AG08395 (cell line): ENCODE measurements around the gene DHX58.
A peak's percentile ranks its signal among the peaks of the same experiment; 100 is the strongest.

ENCODE experiments used
- DNase-seq: peaks from one replicate; pipeline ENCODE4 v3.0.0; 2012; ENCODE audit warnings: mixed read lengths, low spot score

The DHX58 gene

DNA sequence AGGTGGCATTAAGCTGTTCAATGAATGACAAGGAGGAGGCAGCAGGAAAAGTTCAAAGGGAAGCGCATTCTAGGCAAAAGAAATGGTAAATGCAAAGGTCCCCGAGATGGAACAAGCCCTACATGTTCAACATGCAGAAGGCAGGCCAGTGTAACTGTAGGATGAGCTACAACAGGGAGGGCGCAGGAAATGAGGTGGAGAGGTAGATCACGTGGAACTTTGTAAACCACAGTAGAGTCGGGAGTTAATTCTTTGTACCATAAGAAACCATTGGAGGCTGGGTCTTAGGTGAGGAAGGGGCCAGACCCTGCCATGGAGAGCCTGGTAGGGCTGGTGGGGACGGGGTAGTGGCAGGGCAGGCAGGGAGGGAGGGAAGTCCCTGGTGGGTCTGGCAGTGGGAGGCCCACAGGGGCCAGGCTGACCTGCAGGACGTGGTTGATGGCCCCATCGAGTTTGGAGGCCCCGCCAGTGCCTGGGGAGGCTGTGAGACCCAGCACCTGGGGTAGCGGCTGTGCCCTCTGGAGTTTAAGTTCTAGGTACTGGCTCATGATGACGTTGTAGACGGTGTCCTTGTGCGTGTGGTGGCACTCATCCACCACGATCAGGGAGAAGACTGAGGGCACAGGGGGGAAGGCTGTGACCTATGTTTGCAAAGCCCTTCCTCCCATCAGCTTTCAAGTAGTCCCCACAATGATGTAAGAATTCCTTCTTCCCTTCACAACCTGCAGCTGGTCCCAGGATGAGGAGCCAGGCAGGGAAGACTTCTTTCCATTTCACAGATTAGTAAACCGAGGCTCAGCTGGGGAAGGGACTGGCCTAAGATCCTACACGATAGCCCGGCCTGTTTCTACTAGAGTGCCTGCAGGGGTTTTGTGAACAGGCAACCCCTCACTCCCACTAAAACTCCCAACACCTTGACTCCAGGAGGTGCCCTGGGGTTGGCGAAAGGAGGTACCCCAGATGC, 1.9 kb downstream of the DHX58 start:
- DNase-seq, result no peak

GRCh38 chr17:42109086-42109485, 3.4 kb downstream of the DHX58 start:
- no peak for DNase-seq

DNA sequence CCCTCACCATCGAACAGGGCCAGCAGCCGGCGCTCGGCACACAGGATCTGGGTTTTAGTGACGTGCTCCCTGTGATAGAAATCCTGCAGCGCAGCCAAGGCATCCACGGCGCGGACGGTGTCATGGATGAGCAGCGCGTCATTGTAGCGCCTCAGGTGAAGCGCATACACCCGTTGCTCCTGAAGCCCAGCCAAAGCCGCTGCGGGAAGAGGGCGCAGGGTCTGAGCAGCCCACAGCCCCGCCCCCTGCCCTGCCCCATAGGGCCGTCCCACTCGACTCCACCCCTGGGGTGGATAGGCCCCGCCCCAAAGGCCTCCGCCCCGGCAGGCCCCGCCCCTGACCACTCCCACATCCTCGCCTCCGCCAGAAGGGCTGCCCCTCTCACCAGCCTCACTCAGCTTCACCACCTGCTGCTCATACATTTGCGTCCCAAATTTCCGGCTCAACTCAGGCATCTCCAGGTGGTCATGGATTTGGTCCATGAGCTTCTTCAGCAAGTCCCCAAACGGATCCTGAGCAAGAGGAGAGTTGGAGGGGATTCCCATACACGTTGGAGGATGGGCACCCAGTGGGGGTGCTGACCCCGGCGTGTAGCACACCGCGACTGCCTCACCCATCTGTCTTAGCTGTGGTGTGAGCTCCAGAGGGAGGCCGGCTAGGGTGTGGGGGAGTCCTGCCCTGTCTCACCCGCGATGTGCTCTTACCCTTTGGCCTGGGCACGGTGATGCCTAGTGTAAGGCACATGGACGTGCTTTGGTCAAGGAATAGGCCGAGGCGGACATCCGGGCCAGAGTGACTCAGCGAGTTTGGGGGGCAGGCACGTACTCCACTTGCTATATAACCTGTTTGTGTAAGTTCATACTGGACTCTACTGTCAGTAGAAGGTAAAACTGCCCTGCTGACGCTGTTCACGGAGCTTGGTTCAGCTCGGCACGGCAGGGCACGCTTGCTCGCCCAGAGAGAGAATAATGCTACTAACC, 4.6 kb downstream of the DHX58 start:
- DNase-seq, result peak; percentile 76

- DNase-seq, result no peak
Observed at GRCh38 chr17:42107124-42107523, 5.4 kb downstream of the DHX58 start.

DNA sequence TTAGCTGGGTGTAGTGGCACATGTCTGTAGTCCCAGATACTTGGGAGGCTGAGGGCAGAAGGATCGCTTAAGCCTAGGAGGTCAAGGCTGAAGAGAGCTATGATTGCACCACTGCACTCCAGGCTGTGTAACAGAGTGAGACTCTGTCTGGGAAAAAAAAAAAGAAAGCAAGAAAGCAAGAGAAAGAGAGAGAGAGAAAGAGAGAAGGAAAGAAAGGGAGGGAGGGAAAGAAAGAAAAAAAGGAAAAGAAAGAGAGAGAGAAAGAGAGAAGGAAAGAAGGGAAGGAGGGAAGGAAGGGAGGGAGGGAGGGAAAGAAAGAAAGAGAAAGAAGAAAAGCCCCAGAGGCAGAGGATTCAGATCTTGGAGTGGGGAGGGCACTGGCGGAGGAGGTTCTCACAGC, 6.5 kb downstream of the DHX58 start:
- DNase-seq, result no peak

DNA sequence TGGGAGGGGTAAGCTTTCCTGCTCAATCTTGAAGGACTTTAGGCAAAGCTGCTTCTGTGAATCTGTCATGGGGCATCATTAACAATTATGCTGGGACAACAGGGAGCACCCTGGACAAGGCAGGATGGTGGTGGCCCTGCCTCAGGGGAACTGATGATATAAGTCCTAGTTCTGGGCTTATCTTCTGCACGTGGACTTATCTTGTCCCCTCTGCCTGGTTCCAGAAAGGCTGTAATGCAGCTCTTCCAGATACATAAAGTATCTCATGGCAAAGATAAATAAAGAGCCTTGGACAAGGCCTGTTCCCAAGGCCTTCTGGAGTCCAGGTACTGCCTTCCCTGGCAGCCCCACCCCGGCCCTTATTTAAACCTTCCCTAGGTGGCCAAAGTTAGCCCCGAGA, 8.2 kb downstream of the DHX58 start:
- DNase-seq, result no peak

DNA sequence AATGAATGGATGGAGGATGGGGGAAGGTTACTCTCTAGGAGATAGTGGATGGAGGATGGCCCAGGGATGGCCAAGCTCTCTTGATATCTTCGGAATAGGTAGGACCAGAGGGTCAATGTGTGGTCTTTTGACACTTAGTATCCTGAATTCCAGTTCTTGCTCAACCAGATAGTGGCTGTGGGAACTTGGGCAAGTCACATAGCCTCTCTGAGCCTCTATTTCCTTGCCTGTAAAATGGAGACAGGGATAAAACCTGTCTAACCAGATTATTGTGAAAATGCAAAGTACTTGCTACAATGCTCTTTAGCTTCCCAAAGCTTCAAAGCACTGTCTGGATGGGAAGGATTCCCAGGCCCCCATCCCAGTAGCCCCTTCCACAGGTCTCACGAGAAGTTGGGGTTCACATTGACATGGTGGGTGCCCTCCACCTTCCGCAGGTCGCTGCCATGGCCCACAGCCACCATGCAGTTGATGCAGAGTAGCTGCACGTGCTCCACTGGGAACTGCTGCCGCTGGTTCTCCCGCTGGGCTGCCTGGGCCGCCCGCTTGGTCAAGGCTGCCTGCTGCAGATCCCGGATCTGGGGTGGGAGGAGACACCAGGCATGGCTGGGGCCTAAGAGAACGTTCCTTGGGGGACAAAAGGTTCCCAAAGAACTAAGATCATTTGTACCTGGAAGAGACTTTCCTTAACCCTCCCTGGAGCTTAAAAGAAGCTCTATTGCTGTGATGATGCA, 9.1 kb downstream of the DHX58 start:
- DNase-seq, result no peak

- peak; percentile 88 for DNase-seq
Observed at GRCh38 chr17:42101513-42102292, 10.8 kb downstream of the DHX58 start.

- DNase-seq, result no peak
Observed at GRCh38 chr17:42098730-42099399, 13.6 kb downstream of the DHX58 start.

- no peak for DNase-seq
Observed at GRCh38 chr17:42097691-42098631, 14.6 kb downstream of the DHX58 start, which contains the start of gene ZNF385C. Gene ZNF385C, minus strand, starts transcription at chr17:42098473. Its CDS starts 35,417 bp downstream, at chr17:42063056.

DNA sequence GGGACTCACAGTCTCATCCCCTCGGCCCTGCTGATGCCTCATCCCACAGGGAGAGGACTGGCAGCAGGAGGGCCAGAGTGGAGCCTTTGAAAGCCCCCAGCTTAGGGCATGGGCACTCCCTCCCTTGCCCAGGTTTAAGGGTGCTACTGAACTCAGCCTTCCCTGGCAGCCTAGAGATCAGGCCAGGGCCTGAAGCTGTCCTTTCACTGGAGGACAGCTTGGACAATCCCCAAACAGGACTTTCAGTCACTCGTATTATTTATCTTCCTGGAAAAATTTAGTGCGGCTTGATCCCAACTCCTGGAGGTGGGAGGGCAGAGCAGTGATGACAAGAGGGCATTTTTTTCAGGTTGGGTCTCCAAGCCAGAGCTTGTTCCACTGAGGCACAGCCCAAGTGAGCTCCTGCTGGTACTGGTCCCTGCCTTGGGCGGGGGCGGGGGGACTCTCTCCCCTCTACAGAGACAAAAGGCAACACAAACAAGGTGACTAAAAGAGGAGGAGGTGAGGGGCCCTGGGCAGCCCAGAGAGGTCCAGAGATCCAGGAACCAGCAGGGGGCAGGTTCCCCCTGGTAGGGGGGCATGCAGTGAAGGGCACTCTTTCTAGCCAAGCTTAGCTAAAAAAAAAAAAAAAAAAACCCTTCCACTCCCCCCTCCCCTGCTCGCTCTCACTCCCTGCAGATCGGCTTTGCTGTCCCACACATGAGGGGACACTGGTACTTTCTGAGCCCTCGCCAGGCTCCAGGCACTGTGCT, 16.0 kb downstream of the DHX58 start:
- DNase-seq, result no peak

DNA sequence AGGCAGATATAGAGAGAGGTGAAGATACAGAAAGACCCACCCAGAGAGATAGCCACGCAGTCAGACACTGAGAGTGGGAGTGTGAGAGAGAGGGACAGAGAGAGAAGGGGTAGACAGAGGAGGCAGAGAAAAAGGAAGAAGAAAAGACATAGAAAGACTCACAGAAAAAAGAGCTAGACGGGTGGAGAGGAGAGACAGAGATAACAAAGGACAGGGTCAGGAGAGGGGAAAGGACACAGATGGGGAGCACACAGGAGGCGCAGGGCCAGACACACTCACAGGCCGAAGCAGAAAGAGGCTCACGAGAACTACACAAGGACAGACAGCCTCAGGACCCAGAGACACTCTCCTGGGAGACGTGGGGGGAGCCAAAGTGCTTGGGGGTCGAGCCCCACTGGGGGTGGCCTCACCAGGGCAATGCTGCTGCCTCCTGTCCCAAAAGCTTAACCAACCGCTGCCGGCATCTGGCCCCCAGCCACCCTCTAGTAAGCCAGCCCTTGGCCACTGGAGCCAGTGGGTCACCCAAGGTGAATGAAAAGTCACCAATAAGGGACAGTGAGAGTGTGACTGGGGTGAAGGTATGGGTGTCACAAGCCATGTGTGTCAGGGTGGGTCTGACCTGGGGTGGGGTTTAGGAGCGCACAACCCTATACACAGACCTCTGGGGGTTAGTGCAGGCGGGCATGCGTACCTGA, 18.0 kb downstream of the DHX58 start:
- no peak for DNase-seq

- no peak for DNase-seq
Observed at GRCh38 chr17:42092939-42093338, 19.6 kb downstream of the DHX58 start.

- no peak for DNase-seq
Observed at GRCh38 chr17:42090964-42091790, 21.3 kb downstream of the DHX58 start.

GRCh38 chr17:42088736-42089135, 23.8 kb downstream of the DHX58 start:
- DNase-seq, result no peak

GRCh38 chr17:42087736-42088705, 24.5 kb downstream of the DHX58 start:
- no peak for DNase-seq
